Measurements from ENCODE around the gene PPCS. TPM values are rescaled to one million over a fixed set of nuclear protein-coding genes. Genes with fewer than 3 reads are reported as not detected.

The PPCS gene
- total RNA-seq, 2 donors from 2014 or later = 38.7 to 48.9 TPM

- Mint-ChIP-seq H3K36me3 (ENCODE audit: low read depth) (peaks cover 32% of the 10 kb centered on the region), H3K4me3 (peak overlapping the region; percentile 73), H3K9me3 (no peaks in the 10 kb centered on the region), H3K27me3 (ENCODE audit: insufficient read depth) (no peaks in the 10 kb centered on the region), H3K4me1 (peaks cover 20% of the 10 kb centered on the region), H3K27ac (peak overlapping the region; percentile 92)
- TF ChIP-seq CTCF (conservative IDR thresholded peaks at IDR 0.05) = no peak
- Histone ChIP-seq H3K9ac (ENCODE audit: extremely low read depth, low read length, poor library complexity, severe bottlenecking) (peak overlapping the region; percentile 72), H3K4me1 (ENCODE audit: control insufficient read depth, insufficient read depth, low read length) (no peaks in the 10 kb centered on the region), H3K36me3 (ENCODE audit: control insufficient read depth, insufficient read depth, low read length) (peaks cover 20% of the 10 kb centered on the region), H3K9me3 (ENCODE audit: control insufficient read depth, low read length) (no peaks in the 10 kb centered on the region), H3K4me3 (ENCODE audit: low read length) (peak overlapping the region; percentile 80), H3K27me3 (ENCODE audit: control insufficient read depth, insufficient read depth, low read length, poor library complexity, severe bottlenecking) (peaks cover 5% of the 10 kb centered on the region), H3K27ac (ENCODE audit: low read depth, low read length) (peak overlapping the region; percentile 27)
- WGBS, 2 experiments (ENCODE audit: insufficient coverage in 1 of 2, insufficient read length in 1 of 2) = 4 to 17% methylated on average over 8 to 23 of the region's 23 CpGs
- no peak for DNase-seq
These were observed 379 bp downstream of the PPCS start for GRCh38 chr1:42456754-42457089.

GRCh38 chr1:42461196-42461595 is 4.9 kb downstream of the PPCS start:
- no peaks in the 10 kb centered on the region for H3K9me3 Mint-ChIP-seq
- no peak for DNase-seq
- H3K27me3 ChIP-seq (ENCODE audit: control insufficient read depth, insufficient read depth, low read length, poor library complexity, severe bottlenecking) = peaks cover 8% of the 10 kb centered on the region

GRCh38 chr1:42462828-42463763 is 6.8 kb downstream of the PPCS start, which contains the start of gene CCDC30:
Gene CCDC30, plus strand, starts transcription at chr1:42463286. Its CDS starts 17,266 bp downstream, at chr1:42480552.
- Mint-ChIP-seq H3K27me3 (ENCODE audit: insufficient read depth) (peaks cover 7% of the 10 kb centered on the region), H3K4me3 (peak within 1 kb of the TSS; percentile 79), H3K27ac (peak within 1 kb of the TSS; percentile 96), H3K4me1 (peaks cover 22% of the 10 kb centered on the region), H3K36me3 (ENCODE audit: low read depth) (peaks cover 26% of the 10 kb centered on the region), H3K9me3 (no peaks in the 10 kb centered on the region)
- H3K36me3 ChIP-seq (ENCODE audit: control insufficient read depth, insufficient read depth, low read length) = peaks cover 20% of the 10 kb centered on the region
- DNase-seq = peak; percentile 99
- 4 to 10% methylated on average over 41 to 59 of the region's 59 CpGs for WGBS, 2 experiments (ENCODE audit: insufficient coverage in 1 of 2, insufficient read length in 1 of 2)
- TF ChIP-seq CTCF (conservative IDR thresholded peaks at IDR 0.05) = no peak
- H3K9ac ChIP-seq (ENCODE audit: extremely low read depth, low read length, poor library complexity, severe bottlenecking) = peak within 1 kb of the TSS; percentile 84
- peaks cover 13% of the 10 kb centered on the region for H3K27me3 ChIP-seq (ENCODE audit: control insufficient read depth, insufficient read depth, low read length, poor library complexity, severe bottlenecking)
- H3K9me3 ChIP-seq (ENCODE audit: control insufficient read depth, low read length) = no peaks in the 10 kb centered on the region
- H3K4me1 ChIP-seq (ENCODE audit: control insufficient read depth, insufficient read depth, low read length) = peaks cover 2% of the 10 kb centered on the region
- peak within 1 kb of the TSS; percentile 77 for H3K27ac ChIP-seq (ENCODE audit: low read depth, low read length)
- peak within 1 kb of the TSS; percentile 88 for H3K4me3 ChIP-seq (ENCODE audit: low read length)

More at GRCh38 chr1:42461196-42461595, 4.9 kb downstream of the PPCS start:
- no peak overlapping the region for H3K27ac ChIP-seq (ENCODE audit: low read depth, low read length)
- H3K4me1 ChIP-seq (ENCODE audit: control insufficient read depth, insufficient read depth, low read length) = peaks cover 2% of the 10 kb centered on the region
- TF ChIP-seq CTCF (conservative IDR thresholded peaks at IDR 0.05) = no peak
- H3K36me3 ChIP-seq (ENCODE audit: control insufficient read depth, insufficient read depth, low read length) = peaks cover 20% of the 10 kb centered on the region
- WGBS, 2 experiments (ENCODE audit: insufficient coverage in 1 of 2, insufficient read length in 1 of 2) = 100% methylated on average over 2 of the region's 2 CpGs; no CpG with 5 or more reads in 1 of the 2 experiments
- no peak overlapping the region for H3K9ac ChIP-seq (ENCODE audit: extremely low read depth, low read length, poor library complexity, severe bottlenecking)
- Mint-ChIP-seq H3K4me3 (no peak overlapping the region), H3K27me3 (ENCODE audit: insufficient read depth) (peaks cover 7% of the 10 kb centered on the region), H3K36me3 (ENCODE audit: low read depth) (peaks cover 32% of the 10 kb centered on the region), H3K4me1 (peaks cover 33% of the 10 kb centered on the region), H3K27ac (no peak overlapping the region)
- no peak overlapping the region for H3K4me3 ChIP-seq (ENCODE audit: low read length)
- no peaks in the 10 kb centered on the region for H3K9me3 ChIP-seq (ENCODE audit: control insufficient read depth, low read length)

Data from endodermal cell (in vitro differentiated cells).